ENCODE data around the gene AMPD1.

- TF ChIP-seq TAF1 (IDR thresholded peaks at IDR 0.05; ENCODE audit: low read depth, low read length) (no peak), POLR2AphosphoS5 (IDR thresholded peaks at IDR 0.05; ENCODE audit: low read depth, low read length) (no peak), POLR2A (IDR thresholded peaks at IDR 0.05; ENCODE audit: low read depth, low read length) (no peak), PAX5 (IDR thresholded peaks at IDR 0.05; ENCODE audit: insufficient read depth, low read length, severe bottlenecking) (no peak), SPI1 (IDR thresholded peaks at IDR 0.05; ENCODE audit: low read depth, low read length) (no peak), POU2F2 (IDR thresholded peaks at IDR 0.05; ENCODE audit: low read depth, low read length) (no peak)
These were observed 9.5 kb downstream of the AMPD1 start for GRCh38 chr1:114685851-114686250.

Data from GM12891 (cell line).